IPS-18c (cell line): Measurements from ENCODE around the gene MEP1B.
"Not testable (repeated sequence)": the region's sequence is repeated elsewhere in the genome, so short reads cannot be mapped to it uniquely, and the experiment has no call there.

Source experiments
- H3K4me3 ChIP-seq: 2 replicates; pipeline ENCODE4 v1.7.0; 2013; ENCODE audit warnings: low read depth, mild to moderate bottlenecking, low read length, moderate library complexity; ENCODE audit not compliant: insufficient read depth
- H3K9me3 ChIP-seq: one replicate; pipeline ENCODE4 v1.6.1; 2013; ENCODE audit warnings: mild to moderate bottlenecking, low read length, moderate library complexity; ENCODE audit not compliant: control insufficient read depth, insufficient read depth

The MEP1B gene

DNA sequence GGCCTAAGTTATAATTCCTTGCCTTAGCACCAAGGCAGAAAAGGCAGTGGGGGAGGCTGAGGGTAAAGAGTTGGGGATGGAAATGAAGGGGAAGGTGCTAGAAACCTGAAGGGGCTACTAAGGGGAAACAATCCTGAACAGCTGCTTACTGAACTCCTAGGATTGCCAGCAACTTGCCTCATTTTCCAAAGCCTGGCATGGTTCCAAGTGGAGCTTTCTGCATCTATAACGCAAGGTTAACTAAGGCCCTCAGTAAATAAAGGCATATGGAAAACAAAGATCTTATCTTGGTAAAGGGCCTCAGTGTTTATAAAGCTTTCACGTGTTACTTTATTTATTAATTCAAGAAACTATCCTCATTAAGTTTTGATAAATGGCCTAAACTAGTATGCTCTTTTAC is 10.9 kb downstream of the MEP1B start:
- no peak overlapping the region for H3K4me3 ChIP-seq
- no peaks in the 10 kb centered on the region for H3K9me3 ChIP-seq

DNA sequence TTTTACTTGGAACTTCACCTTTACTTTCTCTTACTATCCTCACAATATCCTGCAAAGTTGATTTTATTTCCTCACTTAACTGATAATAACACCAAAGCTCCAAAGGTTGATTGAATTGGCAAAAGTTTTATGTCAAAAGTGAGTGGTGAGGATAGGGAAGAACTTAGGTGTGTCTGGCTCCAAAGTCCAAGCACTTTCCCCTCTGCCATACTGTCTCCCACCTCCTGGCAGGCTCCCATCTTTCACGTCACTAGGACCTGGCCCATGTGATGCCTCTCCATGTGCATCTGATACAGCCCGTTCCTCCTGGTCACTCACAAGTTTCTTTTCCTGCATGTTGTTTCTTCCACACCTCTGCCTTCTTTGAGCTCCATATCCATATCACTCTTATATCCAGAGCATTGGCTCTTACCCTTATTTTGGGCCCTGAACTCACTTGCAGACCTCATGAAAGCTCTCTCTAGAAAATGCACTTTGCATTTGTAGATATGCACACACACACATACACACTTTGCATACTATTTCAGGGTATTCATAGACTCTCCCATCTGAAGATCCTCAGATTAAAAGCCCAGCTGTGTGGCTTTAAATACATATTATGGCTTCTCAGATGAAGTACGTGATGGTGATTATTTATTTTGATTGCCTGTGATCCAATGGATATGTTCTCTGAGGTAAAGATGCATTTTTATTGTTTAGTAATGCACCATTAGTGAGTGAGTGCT is 12.3 kb downstream of the MEP1B start:
- Histone ChIP-seq H3K9me3 (no peaks in the 10 kb centered on the region), H3K4me3 (no peak overlapping the region)

GRCh38 chr18:32208023-32208422 is 18.2 kb downstream of the MEP1B start:
- Histone ChIP-seq H3K4me3 (no peak overlapping the region), H3K9me3 (no peaks in the 10 kb centered on the region)

DNA sequence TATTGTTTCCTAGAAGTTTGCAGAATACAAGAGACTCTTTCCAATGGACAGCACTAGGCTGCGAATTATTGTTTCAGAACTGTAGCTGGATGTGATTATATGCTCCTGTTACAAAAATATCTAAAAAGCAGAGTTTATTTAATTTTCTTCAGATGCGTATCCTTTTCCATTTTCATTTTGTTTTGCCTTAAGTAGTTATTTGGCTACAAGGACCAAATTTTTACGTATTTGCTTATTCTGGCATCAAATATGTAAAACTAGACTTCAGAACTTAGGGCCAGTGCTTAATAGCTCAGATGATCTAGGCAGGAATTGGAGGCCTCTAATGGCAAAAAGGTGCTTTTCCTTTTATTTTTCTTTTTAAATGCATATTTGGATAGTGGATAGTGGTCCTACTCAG is 18.7 kb downstream of the MEP1B start:
- Histone ChIP-seq H3K9me3 (no peaks in the 10 kb centered on the region), H3K4me3 (no peak overlapping the region)

DNA sequence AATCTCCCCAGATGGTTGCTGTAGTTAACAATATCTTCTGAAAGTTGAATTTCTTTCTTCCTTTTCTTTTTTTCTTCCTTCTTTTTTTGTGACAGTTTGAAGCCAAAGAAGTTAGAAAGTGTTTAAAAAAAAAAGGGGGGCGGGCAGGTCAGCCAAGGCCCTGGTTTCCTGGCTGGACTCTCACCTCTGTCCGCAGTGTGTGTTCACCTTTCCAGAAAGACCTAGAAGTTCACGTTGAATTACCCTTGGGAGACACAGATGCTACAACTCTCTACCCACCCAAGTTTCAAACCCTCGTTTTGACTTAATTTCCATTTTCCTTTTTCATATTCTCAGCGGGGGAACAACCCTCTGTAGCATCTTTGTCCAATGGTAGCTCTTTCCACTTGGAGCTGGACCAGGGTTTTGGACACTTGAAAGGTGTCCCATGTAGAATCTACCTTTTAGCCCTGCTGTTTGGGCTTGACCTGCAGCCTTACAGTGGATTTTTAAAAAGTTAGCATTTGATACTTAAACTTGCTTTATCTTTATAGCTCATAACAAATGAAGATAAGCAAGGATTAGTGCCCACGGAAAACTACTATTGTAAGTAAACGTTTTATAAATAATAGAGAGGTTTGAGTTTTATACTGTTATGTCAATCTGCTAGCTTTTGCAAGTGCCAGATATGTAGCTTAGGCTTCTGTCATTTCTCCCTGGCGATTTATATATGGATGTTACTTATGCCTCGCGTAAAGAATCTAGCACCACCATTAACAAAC is 20.0 kb downstream of the MEP1B start:
- no peaks in the 10 kb centered on the region for H3K9me3 ChIP-seq
- no peak overlapping the region for H3K4me3 ChIP-seq

- Histone ChIP-seq H3K9me3 (no peaks in the 10 kb centered on the region), H3K4me3 (no peak overlapping the region)
Measured at GRCh38 chr18:32213693-32214092, 23.9 kb downstream of the MEP1B start.

- Histone ChIP-seq H3K4me3 (no peak overlapping the region), H3K9me3 (no peaks in the 10 kb centered on the region)
Measured at GRCh38 chr18:32216390-32216789, 26.6 kb downstream of the MEP1B start.

DNA sequence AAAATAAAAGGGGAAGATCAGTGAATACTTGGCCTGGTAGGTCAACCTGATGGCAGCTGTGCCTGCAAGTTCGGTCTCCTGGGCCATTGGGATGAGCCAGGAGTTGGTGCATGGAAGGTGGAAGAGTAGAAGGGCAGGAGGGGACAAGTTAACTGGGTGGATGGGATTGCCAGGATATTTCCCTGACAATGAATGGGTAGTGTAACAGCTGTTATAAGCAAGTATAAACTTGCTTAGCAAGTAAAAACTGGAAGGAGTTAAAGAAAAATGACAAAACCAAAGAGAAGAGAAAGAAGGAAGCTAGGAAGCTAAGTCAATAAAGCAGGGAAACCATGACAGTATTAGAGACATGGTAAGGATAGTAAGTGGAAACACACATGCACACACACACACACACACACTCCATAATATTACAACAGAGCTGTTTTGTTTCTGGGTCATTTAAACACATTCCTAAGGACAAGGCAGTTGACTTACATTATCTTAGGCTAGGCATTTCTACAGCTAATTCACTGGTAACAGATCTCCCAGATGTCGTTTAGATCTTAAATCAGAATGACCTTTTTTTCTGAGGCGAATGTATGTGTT is 29.7 kb downstream of the MEP1B start:
- Histone ChIP-seq H3K4me3 (no peak overlapping the region), H3K9me3 (no peaks in the 10 kb centered on the region)

DNA sequence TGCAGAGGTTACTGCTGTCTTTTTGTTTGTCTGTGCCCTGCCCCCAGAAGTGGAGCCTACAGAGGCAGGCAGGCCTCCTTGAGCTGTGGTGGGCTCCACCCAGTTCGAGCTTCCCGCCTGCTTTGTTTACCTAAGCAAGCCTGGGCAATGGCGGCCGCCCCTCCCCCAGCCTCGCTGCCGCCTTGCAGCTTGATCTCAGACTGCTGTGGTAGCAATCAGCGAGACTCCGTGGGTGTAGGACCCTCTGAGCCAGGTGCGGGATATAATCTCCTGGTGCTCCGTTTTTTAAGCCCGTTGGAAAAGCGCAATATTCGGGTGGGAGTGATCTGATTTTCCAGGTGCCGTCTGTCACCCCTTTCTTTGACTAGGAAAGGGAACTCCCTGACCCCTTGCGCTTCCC is 43.5 kb downstream of the MEP1B start:
- not testable (repeated sequence) for H3K9me3 ChIP-seq, H3K4me3 ChIP-seq

DNA sequence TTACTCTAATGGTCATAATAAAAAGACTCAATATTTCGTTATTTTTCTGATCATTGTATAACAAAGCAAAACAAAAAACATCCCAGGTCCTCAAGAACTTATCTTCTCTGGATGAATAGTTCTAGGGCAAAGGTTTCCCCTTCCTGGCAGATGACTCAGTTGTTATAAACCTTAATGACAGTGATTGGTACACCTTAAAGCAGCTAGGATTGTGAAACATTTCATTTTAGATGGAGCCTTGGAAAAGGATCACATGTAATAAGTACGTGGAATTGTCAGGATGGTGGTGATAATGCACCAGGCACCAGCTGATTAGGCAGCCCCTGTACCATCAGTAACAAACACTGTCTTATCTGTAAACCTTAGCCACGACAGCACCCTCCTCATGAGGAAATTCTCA is 47.2 kb downstream of the MEP1B start:
- H3K4me3 ChIP-seq = no peak overlapping the region
- H3K9me3 ChIP-seq = no peaks in the 10 kb centered on the region

GRCh38 chr18:32238635-32239268 is 48.9 kb downstream of the MEP1B start:
- no peaks in the 10 kb centered on the region for H3K9me3 ChIP-seq
- H3K4me3 ChIP-seq = no peak overlapping the region

- Histone ChIP-seq H3K9me3 (no peaks in the 10 kb centered on the region), H3K4me3 (no peak overlapping the region)
Measured at GRCh38 chr18:32242395-32242794, 52.6 kb downstream of the MEP1B start.

GRCh38 chr18:32243358-32243757 is 53.5 kb downstream of the MEP1B start:
- Histone ChIP-seq H3K9me3 (no peaks in the 10 kb centered on the region), H3K4me3 (no peak overlapping the region)

GRCh38 chr18:32244881-32245280 is 55.0 kb downstream of the MEP1B start:
- H3K4me3 ChIP-seq = no peak overlapping the region
- no peaks in the 10 kb centered on the region for H3K9me3 ChIP-seq

GRCh38 chr18:32249147-32249929 is 59.5 kb downstream of the MEP1B start:
- H3K9me3 ChIP-seq = no peaks in the 10 kb centered on the region
- H3K4me3 ChIP-seq = no peak overlapping the region

GRCh38 chr18:32251466-32251865 is 61.6 kb downstream of the MEP1B start:
- H3K9me3 ChIP-seq = no peaks in the 10 kb centered on the region
- no peak overlapping the region for H3K4me3 ChIP-seq

DNA sequence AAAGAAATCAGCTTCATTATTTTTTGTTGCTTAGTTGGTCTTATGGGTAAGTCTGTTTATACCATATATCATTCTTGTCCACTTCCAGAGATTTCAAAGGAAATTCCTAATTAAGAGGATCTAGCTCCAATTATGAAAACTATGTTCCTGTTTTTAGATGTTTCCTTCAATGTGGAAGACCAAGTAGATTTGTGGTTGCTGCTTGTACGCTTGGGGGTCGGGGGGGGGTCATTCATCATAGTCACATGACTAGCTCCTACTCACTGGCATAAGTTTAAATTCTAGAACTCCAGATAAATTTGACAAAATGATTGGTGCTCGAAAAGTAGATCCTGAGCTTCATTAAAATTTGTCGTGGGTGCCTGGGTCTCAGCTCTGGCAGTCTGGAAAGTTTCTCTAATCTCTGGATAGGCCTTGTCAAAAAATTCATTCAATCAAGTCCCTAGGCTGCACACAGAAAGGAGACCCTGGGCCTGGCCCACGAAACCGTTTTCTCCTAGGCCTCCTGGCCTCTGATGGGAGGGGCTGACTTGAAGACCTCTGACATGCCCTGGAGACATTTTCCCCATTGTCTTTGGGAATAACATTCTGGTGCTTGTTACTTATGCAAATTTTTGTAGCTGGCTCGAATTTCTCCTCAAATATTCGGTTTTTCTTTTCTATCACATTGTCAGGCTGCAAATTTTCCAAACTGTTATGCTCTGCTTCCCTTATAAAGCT is 62.5 kb downstream of the MEP1B start:
- Histone ChIP-seq H3K9me3 (no peaks in the 10 kb centered on the region), H3K4me3 (no peak overlapping the region)
